PC-3 (cell line): ENCODE data around the gene PRMT6.

Experiments used
- EZH2phosphoT487 ChIP-seq: fragments of 300-600 bp; sonication (generic); IDR thresholded peaks from 2 replicates; pipeline ENCODE4 v1.6.1; 2018; ENCODE audit warnings: mild to moderate bottlenecking, antibody characterized with exemption, low read length, borderline replicate concordance
- TF ChIP-seq, protein P1 (sequence below): fragments of 300-600 bp; sonication (generic); conservative IDR thresholded peaks from 2 replicates; pipeline ENCODE4 v1.5.1; 2017; ENCODE audit warnings: antibody characterized with exemption, low read depth, mild to moderate bottlenecking, low read length

DNA sequence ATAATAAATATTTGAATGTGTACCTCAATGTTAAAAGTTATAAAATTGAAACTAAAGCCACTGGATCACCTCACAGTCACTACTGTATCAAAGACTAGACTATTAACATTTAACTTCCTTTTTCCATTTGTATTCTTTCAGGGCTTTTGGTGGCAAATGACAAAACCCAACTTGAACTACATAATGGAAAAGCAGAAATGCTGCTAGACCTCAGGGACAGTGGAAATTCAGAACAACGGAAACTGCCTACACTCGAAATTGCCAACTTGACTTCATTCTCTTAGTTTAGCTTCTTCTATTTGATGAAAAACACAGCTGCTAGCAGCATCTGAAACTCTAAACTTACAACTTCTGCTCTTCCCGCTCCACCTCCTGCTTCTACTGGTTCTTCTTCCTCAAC, 49.4 kb downstream of the PRMT6 start:
- TF ChIP-seq EZH2phosphoT487, result no peak
- TF ChIP-seq, protein P1, sequence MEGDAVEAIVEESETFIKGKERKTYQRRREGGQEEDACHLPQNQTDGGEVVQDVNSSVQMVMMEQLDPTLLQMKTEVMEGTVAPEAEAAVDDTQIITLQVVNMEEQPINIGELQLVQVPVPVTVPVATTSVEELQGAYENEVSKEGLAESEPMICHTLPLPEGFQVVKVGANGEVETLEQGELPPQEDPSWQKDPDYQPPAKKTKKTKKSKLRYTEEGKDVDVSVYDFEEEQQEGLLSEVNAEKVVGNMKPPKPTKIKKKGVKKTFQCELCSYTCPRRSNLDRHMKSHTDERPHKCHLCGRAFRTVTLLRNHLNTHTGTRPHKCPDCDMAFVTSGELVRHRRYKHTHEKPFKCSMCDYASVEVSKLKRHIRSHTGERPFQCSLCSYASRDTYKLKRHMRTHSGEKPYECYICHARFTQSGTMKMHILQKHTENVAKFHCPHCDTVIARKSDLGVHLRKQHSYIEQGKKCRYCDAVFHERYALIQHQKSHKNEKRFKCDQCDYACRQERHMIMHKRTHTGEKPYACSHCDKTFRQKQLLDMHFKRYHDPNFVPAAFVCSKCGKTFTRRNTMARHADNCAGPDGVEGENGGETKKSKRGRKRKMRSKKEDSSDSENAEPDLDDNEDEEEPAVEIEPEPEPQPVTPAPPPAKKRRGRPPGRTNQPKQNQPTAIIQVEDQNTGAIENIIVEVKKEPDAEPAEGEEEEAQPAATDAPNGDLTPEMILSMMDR, result no peak
